HG03521 (cell line): Measurements from ENCODE around the gene UXS1.

Experiments used
- ATAC-seq: cut with Tn5 transposase; IDR thresholded peaks from one replicate; pipeline ENCODE4 v1.9.1; 2021; ENCODE audit warnings: mild to moderate bottlenecking, moderate library complexity; ENCODE audit not compliant: unreplicated experiment

UXS1 gene

GRCh38 chr2:106090916-106091618, 103.0 kb downstream of the UXS1 start:
- ATAC-seq: no peak

- ATAC-seq: no peak
These were observed 104.5 kb downstream of the UXS1 start for GRCh38 chr2:106089611-106090010.

- ATAC-seq: no peak
These were observed 108.7 kb downstream of the UXS1 start for GRCh38 chr2:106085181-106085940.

- no peak for ATAC-seq
These were observed 113.1 kb downstream of the UXS1 start for GRCh38 chr2:106080959-106081358.

- no peak for ATAC-seq
These were observed 116.0 kb downstream of the UXS1 start for GRCh38 chr2:106078096-106078495.

- no peak for ATAC-seq
These were observed 117.2 kb downstream of the UXS1 start for GRCh38 chr2:106076941-106077340.

GRCh38 chr2:106075048-106075447, 119.1 kb downstream of the UXS1 start:
- no peak for ATAC-seq

GRCh38 chr2:106073678-106074406, 120.3 kb downstream of the UXS1 start:
- no peak for ATAC-seq

GRCh38 chr2:106070181-106070580, 123.9 kb downstream of the UXS1 start:
- no peak for ATAC-seq

GRCh38 chr2:106068451-106068850, 125.7 kb downstream of the UXS1 start:
- ATAC-seq: no peak

- ATAC-seq: no peak
These were observed 127.9 kb downstream of the UXS1 start for GRCh38 chr2:106065983-106066820.

GRCh38 chr2:106065268-106065982, 128.7 kb downstream of the UXS1 start:
- no peak for ATAC-seq

GRCh38 chr2:106063181-106063580, 130.9 kb downstream of the UXS1 start:
- no peak for ATAC-seq

- ATAC-seq: no peak
These were observed 131.5 kb downstream of the UXS1 start for GRCh38 chr2:106062627-106063026.

- no peak for ATAC-seq
These were observed 132.3 kb downstream of the UXS1 start for GRCh38 chr2:106061611-106062349.

- ATAC-seq: no peak
These were observed 134.6 kb downstream of the UXS1 start for GRCh38 chr2:106059416-106060065.

- ATAC-seq: no peak
These were observed 135.5 kb downstream of the UXS1 start for GRCh38 chr2:106058469-106059137.

GRCh38 chr2:106057206-106057605, 136.9 kb downstream of the UXS1 start:
- ATAC-seq: no peak
